WTC11 (cell line): ENCODE data around the gene FAM3D. TPM values are rescaled to one million over a fixed set of nuclear protein-coding genes. Genes with fewer than 3 reads are reported as not detected.

Source experiments
- ATAC-seq: fragments of 200-7000 bp; cut with Tn5 transposase; 2 replicates; pipeline ENCODE4 v1.10.0; 2021; ENCODE audit warnings: mild to moderate bottlenecking, moderate library complexity
- CTCF ChIA-PET: fragments of 300-600 bp; sonication (Branson Sonifier 250); formaldehyde crosslinking; loops from one replicate; lab custom pipeline; 2021; ENCODE audit warnings: antibody characterized with exemption; lab: Charles Lee
- POLR2A ChIA-PET: fragments of 350-600 bp; sonication (Branson Sonifier 250); formaldehyde crosslinking; loops from one replicate; lab custom pipeline; 2021; ENCODE audit warnings: antibody characterized with exemption; lab: Charles Lee
- DNase-seq: peaks from one replicate; pipeline ENCODE4 v3.0.0; 2021; ENCODE audit warnings: low spot score
- H3K27ac Mint-ChIP-seq: 2 replicates; pipeline ENCODE4 v1.8.0; 2021; ENCODE audit warnings: mixed read lengths
- H3K27me3 Mint-ChIP-seq: 2 replicates; pipeline ENCODE4 v1.8.0; 2021; ENCODE audit warnings: low read depth, mild to moderate bottlenecking, moderate library complexity, mixed read lengths
- H3K36me3 Mint-ChIP-seq: 2 replicates; pipeline ENCODE4 v1.8.0; 2021; ENCODE audit warnings: mixed read lengths
- H3K4me1 Mint-ChIP-seq: 2 replicates; pipeline ENCODE4 v1.8.0; 2022; ENCODE audit warnings: mixed read lengths
- H3K4me3 Mint-ChIP-seq: 2 replicates; pipeline ENCODE4 v1.8.0; 2021; ENCODE audit warnings: mild to moderate bottlenecking, moderate library complexity, mixed read lengths
- H3K9me3 Mint-ChIP-seq: 2 replicates; pipeline ENCODE4 v1.8.0; 2021; ENCODE audit warnings: mixed read lengths
- ETV6 ChIP-seq: sonication (generic); formaldehyde crosslinking; IDR thresholded peaks from 2 replicates; pipeline ENCODE4 v1.8.1; 2022; ENCODE audit warnings: mild to moderate bottlenecking, missing genetic modification reagents
- FOXK1 ChIP-seq: sonication (generic); formaldehyde crosslinking; IDR thresholded peaks from 2 replicates; pipeline ENCODE4 v1.8.0; 2022; ENCODE audit warnings: mild to moderate bottlenecking, moderate library complexity, missing genetic modification reagents
- GTF2I ChIP-seq: fragments of 250-450 bp; sonication (Bioruptor Pico); conservative IDR thresholded peaks from 2 replicates; pipeline ENCODE4 v1.4.0; 2021; ENCODE audit warnings: mild to moderate bottlenecking
- NFATC4 ChIP-seq: fragments of 250-450 bp; sonication (Bioruptor Pico); IDR thresholded peaks from 2 replicates; pipeline ENCODE4 v1.9.0; 2021; ENCODE audit warnings: mild to moderate bottlenecking
- SMAD3 ChIP-seq: sonication (generic); formaldehyde crosslinking; IDR thresholded peaks from 2 replicates; pipeline ENCODE4 v1.8.0; 2022; ENCODE audit warnings: missing genetic modification reagents, mild to moderate bottlenecking, borderline replicate concordance
- SOX15 ChIP-seq: fragments of 250-450 bp; sonication (Bioruptor Pico); IDR thresholded peaks from 2 replicates; pipeline ENCODE4 v1.9.0; 2021; ENCODE audit warnings: mild to moderate bottlenecking
- TEAD4 ChIP-seq: sonication (generic); formaldehyde crosslinking; IDR thresholded peaks from 2 replicates; pipeline ENCODE4 v1.8.0; 2022; ENCODE audit warnings: mild to moderate bottlenecking, missing genetic modification reagents
- ZNF121 ChIP-seq: sonication (generic); formaldehyde crosslinking; IDR thresholded peaks from 2 replicates; pipeline ENCODE4 v1.8.0; 2023; ENCODE audit warnings: missing genetic modification reagents
- ZNF423 ChIP-seq: fragments of 250-450 bp; sonication (Bioruptor Pico); IDR thresholded peaks from 2 replicates; pipeline ENCODE4 v2.1.2; 2022; ENCODE audit warnings: mild to moderate bottlenecking, moderate library complexity
- ZNF671 ChIP-seq: fragments of 250-450 bp; sonication (Bioruptor Pico); IDR thresholded peaks from 2 replicates; pipeline ENCODE4 v1.8.0; 2021; ENCODE audit warnings: mild to moderate bottlenecking
- total RNA-seq: library from RNA; stranded (reverse); gene quantifications from 3 replicates; pipeline ENCODE4 v1.2.3, GENCODE V29; 2021
- TF ChIP-seq, protein P1 (sequence below): sonication (generic); formaldehyde crosslinking; IDR thresholded peaks from 2 replicates; pipeline ENCODE4 v1.8.0; 2023; ENCODE audit warnings: mild to moderate bottlenecking, missing genetic modification reagents
- TF ChIP-seq, protein P2 (sequence below): fragments of 250-450 bp; sonication (Bioruptor Pico); conservative IDR thresholded peaks from 2 replicates; pipeline ENCODE4 v1.9.0; 2021; ENCODE audit warnings: mild to moderate bottlenecking
- TF ChIP-seq, protein P3 (sequence below): sonication (generic); formaldehyde crosslinking; IDR thresholded peaks from 2 replicates; pipeline ENCODE4 v1.8.1; 2023; ENCODE audit warnings: mild to moderate bottlenecking, missing genetic modification reagents, borderline replicate concordance
- TF ChIP-seq, protein P4 (sequence below): sonication (generic); formaldehyde crosslinking; IDR thresholded peaks from 2 replicates; pipeline ENCODE4 v1.8.1; 2022; ENCODE audit warnings: low read depth, missing genetic modification reagents, borderline replicate concordance
- TF ChIP-seq, protein P5 (sequence below): fragments of 200-600 bp; IDR thresholded peaks from 2 replicates; pipeline ENCODE4 v1.8.0; 2022; ENCODE audit warnings: antibody characterized with exemption
- TF ChIP-seq, protein P6 (sequence below): fragments of 250-450 bp; sonication (Bioruptor Pico); IDR thresholded peaks from 2 replicates; pipeline ENCODE4 v2.1.2; 2022; ENCODE audit warnings: mild to moderate bottlenecking, moderate library complexity
- TF ChIP-seq, protein P7 (sequence below): sonication (generic); formaldehyde crosslinking; IDR thresholded peaks from 2 replicates; pipeline ENCODE4 v1.8.0; 2023; ENCODE audit warnings: missing genetic modification reagents

The FAM3D gene
- total RNA-seq, 1 experiment from 2014 or later: 0.66 TPM

DNA sequence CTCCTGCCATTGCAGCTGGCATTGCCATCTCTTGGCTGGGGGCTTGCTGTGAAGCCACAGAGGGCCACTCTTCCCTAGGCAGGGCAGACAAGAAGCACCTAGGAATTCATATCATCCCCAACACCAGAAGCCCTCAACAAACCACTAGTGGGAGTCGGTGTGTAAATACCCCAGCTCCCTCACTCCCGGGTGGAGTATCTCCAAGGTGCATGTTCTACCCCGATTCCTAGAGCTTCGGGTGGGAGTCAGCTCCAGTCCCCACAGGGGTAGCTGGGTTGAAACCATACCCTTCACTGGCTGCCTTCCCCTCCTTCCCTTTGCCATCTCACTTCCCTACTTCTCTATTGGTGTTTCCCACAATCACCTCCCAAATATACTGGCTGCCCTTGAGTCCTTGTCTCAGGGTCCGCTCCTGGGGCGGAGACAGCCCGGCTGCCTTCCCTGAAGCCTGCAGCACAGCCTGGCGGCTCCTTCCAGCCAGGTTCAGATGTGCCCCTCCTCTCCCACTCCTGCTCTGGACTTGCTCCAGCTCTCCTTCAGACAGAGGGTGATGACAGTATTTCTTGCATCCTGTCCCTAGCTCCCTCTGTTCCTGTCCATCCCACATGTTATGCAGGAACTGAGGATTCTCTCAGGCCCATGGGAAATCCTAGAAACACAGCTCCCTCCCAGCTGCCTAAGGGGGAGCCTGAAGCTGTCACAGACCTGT, 33.3 kb downstream of the FAM3D start:
- CTCF ChIA-PET: interaction anchor here (1.1 to 10.1 kb wide), 6 partner anchors 16 to 327 kb away, joined by 3 to 223 read pairs (median 6); partner anchors contain the start of genes FAM107A, HTD2 and RPP14
- peaks cover 58% of the 10 kb centered on the region for H3K27me3 Mint-ChIP-seq
- no peaks in the 10 kb centered on the region for H3K9me3 Mint-ChIP-seq
- peaks cover 2% of the 10 kb centered on the region; the same call in 1 of the 2 replicates for H3K4me1 Mint-ChIP-seq
- H3K27ac Mint-ChIP-seq: no peak overlapping the region
- no peak for DNase-seq
- ATAC-seq: no peak
- no peaks in the 10 kb centered on the region for H3K36me3 Mint-ChIP-seq
- TF ChIP-seq SOX15 (CRISPR knock-in tag) (no peak), FOXK1 (CRISPR knock-in tag) (no peak), TEAD4 (CRISPR knock-in tag) (no peak), ZNF671 (CRISPR knock-in tag) (no peak), ZNF121 (CRISPR knock-in tag) (no peak), GTF2I (no peak), NFATC4 (no peak), ETV6 (no peak), ZNF423 (CRISPR knock-in tag) (no peak), SMAD3 (CRISPR knock-in tag) (no peak)
- TF ChIP-seq, protein P1, sequence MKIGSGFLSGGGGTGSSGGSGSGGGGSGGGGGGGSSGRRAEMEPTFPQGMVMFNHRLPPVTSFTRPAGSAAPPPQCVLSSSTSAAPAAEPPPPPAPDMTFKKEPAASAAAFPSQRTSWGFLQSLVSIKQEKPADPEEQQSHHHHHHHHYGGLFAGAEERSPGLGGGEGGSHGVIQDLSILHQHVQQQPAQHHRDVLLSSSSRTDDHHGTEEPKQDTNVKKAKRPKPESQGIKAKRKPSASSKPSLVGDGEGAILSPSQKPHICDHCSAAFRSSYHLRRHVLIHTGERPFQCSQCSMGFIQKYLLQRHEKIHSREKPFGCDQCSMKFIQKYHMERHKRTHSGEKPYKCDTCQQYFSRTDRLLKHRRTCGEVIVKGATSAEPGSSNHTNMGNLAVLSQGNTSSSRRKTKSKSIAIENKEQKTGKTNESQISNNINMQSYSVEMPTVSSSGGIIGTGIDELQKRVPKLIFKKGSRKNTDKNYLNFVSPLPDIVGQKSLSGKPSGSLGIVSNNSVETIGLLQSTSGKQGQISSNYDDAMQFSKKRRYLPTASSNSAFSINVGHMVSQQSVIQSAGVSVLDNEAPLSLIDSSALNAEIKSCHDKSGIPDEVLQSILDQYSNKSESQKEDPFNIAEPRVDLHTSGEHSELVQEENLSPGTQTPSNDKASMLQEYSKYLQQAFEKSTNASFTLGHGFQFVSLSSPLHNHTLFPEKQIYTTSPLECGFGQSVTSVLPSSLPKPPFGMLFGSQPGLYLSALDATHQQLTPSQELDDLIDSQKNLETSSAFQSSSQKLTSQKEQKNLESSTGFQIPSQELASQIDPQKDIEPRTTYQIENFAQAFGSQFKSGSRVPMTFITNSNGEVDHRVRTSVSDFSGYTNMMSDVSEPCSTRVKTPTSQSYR (CRISPR knock-in tag): no peak
- TF ChIP-seq, protein P2, sequence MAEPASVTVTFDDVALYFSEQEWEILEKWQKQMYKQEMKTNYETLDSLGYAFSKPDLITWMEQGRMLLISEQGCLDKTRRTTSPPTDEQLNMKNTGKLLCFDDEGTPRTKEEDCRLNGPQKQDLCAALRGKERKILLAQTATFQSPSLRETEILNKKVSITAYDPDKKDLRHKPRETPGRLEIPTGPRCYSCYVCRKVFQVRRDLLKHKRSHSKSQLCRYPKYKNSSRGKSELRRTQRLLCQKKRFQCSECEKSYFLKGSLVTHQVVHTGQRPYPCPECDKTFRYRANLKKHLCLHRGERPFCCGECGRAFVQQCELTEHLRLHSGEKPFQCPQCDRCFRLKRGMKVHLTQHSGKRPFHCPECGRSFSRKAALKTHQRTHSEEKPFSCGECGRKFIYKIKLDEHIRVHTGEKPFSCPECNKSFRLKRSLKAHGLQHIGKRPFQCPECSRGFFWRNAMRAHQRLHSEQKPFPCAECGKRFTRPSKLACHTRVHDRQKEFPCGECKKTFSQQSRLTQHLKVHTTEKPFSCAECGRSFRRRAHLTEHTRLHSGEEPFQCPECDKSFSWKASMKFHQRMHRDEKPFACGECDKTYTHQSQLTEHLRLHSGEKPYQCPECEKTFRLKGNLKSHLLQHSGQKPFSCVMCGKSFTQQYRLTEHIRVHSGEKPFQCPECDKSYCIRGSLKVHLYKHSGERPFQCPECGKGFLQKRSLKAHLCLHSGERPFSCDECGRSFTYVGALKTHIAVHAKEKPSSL (CRISPR knock-in tag): no peak
- TF ChIP-seq, protein P3, sequence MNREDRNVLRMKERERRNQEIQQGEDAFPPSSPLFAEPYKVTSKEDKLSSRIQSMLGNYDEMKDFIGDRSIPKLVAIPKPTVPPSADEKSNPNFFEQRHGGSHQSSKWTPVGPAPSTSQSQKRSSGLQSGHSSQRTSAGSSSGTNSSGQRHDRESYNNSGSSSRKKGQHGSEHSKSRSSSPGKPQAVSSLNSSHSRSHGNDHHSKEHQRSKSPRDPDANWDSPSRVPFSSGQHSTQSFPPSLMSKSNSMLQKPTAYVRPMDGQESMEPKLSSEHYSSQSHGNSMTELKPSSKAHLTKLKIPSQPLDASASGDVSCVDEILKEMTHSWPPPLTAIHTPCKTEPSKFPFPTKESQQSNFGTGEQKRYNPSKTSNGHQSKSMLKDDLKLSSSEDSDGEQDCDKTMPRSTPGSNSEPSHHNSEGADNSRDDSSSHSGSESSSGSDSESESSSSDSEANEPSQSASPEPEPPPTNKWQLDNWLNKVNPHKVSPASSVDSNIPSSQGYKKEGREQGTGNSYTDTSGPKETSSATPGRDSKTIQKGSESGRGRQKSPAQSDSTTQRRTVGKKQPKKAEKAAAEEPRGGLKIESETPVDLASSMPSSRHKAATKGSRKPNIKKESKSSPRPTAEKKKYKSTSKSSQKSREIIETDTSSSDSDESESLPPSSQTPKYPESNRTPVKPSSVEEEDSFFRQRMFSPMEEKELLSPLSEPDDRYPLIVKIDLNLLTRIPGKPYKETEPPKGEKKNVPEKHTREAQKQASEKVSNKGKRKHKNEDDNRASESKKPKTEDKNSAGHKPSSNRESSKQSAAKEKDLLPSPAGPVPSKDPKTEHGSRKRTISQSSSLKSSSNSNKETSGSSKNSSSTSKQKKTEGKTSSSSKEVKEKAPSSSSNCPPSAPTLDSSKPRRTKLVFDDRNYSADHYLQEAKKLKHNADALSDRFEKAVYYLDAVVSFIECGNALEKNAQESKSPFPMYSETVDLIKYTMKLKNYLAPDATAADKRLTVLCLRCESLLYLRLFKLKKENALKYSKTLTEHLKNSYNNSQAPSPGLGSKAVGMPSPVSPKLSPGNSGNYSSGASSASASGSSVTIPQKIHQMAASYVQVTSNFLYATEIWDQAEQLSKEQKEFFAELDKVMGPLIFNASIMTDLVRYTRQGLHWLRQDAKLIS (CRISPR knock-in tag): no peak
- TF ChIP-seq, protein P4, sequence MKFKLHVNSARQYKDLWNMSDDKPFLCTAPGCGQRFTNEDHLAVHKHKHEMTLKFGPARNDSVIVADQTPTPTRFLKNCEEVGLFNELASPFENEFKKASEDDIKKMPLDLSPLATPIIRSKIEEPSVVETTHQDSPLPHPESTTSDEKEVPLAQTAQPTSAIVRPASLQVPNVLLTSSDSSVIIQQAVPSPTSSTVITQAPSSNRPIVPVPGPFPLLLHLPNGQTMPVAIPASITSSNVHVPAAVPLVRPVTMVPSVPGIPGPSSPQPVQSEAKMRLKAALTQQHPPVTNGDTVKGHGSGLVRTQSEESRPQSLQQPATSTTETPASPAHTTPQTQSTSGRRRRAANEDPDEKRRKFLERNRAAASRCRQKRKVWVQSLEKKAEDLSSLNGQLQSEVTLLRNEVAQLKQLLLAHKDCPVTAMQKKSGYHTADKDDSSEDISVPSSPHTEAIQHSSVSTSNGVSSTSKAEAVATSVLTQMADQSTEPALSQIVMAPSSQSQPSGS: no peak
- TF ChIP-seq, protein P5, sequence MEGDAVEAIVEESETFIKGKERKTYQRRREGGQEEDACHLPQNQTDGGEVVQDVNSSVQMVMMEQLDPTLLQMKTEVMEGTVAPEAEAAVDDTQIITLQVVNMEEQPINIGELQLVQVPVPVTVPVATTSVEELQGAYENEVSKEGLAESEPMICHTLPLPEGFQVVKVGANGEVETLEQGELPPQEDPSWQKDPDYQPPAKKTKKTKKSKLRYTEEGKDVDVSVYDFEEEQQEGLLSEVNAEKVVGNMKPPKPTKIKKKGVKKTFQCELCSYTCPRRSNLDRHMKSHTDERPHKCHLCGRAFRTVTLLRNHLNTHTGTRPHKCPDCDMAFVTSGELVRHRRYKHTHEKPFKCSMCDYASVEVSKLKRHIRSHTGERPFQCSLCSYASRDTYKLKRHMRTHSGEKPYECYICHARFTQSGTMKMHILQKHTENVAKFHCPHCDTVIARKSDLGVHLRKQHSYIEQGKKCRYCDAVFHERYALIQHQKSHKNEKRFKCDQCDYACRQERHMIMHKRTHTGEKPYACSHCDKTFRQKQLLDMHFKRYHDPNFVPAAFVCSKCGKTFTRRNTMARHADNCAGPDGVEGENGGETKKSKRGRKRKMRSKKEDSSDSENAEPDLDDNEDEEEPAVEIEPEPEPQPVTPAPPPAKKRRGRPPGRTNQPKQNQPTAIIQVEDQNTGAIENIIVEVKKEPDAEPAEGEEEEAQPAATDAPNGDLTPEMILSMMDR: no peak
- TF ChIP-seq, protein P6, sequence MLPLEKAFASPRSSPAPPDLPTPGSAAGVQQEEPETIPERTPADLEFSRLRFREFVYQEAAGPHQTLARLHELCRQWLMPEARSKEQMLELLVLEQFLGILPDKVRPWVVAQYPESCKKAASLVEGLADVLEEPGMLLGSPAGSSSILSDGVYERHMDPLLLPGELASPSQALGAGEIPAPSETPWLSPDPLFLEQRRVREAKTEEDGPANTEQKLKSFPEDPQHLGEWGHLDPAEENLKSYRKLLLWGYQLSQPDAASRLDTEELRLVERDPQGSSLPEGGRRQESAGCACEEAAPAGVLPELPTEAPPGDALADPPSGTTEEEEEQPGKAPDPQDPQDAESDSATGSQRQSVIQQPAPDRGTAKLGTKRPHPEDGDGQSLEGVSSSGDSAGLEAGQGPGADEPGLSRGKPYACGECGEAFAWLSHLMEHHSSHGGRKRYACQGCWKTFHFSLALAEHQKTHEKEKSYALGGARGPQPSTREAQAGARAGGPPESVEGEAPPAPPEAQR: no peak
- TF ChIP-seq, protein P7, sequence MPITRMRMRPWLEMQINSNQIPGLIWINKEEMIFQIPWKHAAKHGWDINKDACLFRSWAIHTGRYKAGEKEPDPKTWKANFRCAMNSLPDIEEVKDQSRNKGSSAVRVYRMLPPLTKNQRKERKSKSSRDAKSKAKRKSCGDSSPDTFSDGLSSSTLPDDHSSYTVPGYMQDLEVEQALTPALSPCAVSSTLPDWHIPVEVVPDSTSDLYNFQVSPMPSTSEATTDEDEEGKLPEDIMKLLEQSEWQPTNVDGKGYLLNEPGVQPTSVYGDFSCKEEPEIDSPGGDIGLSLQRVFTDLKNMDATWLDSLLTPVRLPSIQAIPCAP (CRISPR knock-in tag): no peak
- POLR2A ChIA-PET: no interaction called here
- H3K4me3 Mint-ChIP-seq: no peak overlapping the region
